Breast epithelium (tissue), 3 donors: ENCODE data around the gene NAP1L1.

Source experiments
- CTCF ChIP-seq, 3 donors: fragments of 450-650 bp; IDR thresholded peaks; one replicate each; pipeline ENCODE4 v1.5.1; 2016 to 2017; ENCODE audit warnings: antibody characterized with exemption in 3 of 3, mild to moderate bottlenecking in 3 of 3, moderate library complexity in 3 of 3
- POLR2A ChIP-seq: fragments of 450-650 bp; IDR thresholded peaks from one replicate; pipeline ENCODE4 v1.6.1; 2016; ENCODE audit warnings: antibody characterized with exemption, mild to moderate bottlenecking, moderate library complexity
- POLR2AphosphoS5 ChIP-seq, 3 donors: sonication (generic); formaldehyde crosslinking; IDR thresholded peaks; one replicate each; pipeline ENCODE4 v1.6.1; 2017; ENCODE audit warnings: antibody characterized with exemption in 3 of 3

- TF ChIP-seq CTCF (IDR thresholded peaks at IDR 0.05) (no peak), POLR2AphosphoS5 (IDR thresholded peaks at IDR 0.05) (no peak), POLR2A (no peak)
Measured at GRCh38 chr12:75994069-75994740, 90.3 kb downstream of the NAP1L1 start.
